OCI-M2 (cell line): ENCODE measurements around the gene DPPA5.
"Not testable (repeated sequence)": the region's sequence is repeated elsewhere in the genome, so short reads cannot be mapped to it uniquely, and the experiment has no call there.

Experiments
- DNase-seq: peaks from one replicate; lab custom pipeline; 2025; ENCODE audit not compliant: unreplicated experiment; lab: John Stamatoyannopoulos, UW

Gene DPPA5

DNA sequence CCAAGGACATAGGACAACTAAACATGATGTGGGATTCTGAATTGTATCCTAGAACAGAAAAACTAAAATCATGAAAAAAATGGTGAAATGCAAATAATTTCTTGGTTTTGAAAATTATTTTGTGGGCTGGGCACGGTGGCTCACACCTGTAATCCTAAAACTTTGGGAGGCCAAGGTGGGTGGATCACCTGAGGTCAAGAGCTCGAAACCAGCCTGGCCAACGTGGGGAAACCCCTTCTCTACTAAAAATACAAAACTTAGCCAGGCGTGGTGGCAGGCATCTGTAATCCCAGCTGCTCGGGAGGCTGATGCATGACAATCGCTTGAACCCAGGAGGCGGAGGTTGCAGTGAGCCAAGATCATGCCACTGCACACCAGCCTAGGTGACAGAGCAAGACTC is 50.3 kb downstream of the DPPA5 start:
- DNase-seq: not testable (repeated sequence)
